BE2C (cell line): Measurements from ENCODE around the gene ASPSCR1.

Experiments used
- DNase-seq: peaks from one replicate; pipeline ENCODE4 v3.0.0-alpha.2; 2020
- H3K27me3 ChIP-seq: fragments of 250-450 bp; sonication (Bioruptor Pico); 2 replicates; pipeline ENCODE4 v1.5.1; 2020; ENCODE audit warnings: mild to moderate bottlenecking
- H3K36me3 ChIP-seq: fragments of 250-450 bp; sonication (Bioruptor Pico); 2 replicates; pipeline ENCODE4 v1.5.1; 2020; ENCODE audit warnings: mild to moderate bottlenecking
- H3K4me1 ChIP-seq: fragments of 250-450 bp; sonication (Bioruptor Pico); 2 replicates; pipeline ENCODE4 v1.5.1; 2020
- H3K4me3 ChIP-seq: 2 replicates; pipeline ENCODE4 v1.5.1; 2011; ENCODE audit warnings: low read depth, low read length
- H3K9me3 ChIP-seq: fragments of 250-450 bp; sonication (Bioruptor Pico); 2 replicates; pipeline ENCODE4 v1.5.1; 2020
- CTCF ChIP-seq: IDR thresholded peaks from 2 replicates; pipeline ENCODE4 v1.5.1; 2012; ENCODE audit warnings: mild to moderate bottlenecking, low read depth, low read length

The ASPSCR1 gene

GRCh38 chr17:81959362-81960129 is 17.9 kb upstream of the ASPSCR1 start:
- Histone ChIP-seq H3K4me1 (peaks cover 7% of the 10 kb centered on the region), H3K4me3 (peak overlapping the region; percentile 49), H3K27me3 (peaks cover 22% of the 10 kb centered on the region), H3K36me3 (no peaks in the 10 kb centered on the region), H3K9me3 (no peaks in the 10 kb centered on the region)
- peak; percentile 82 for DNase-seq
- peak; percentile 42 for TF ChIP-seq CTCF

GRCh38 chr17:81960130-81960958 is 17.1 kb upstream of the ASPSCR1 start:
- H3K4me3 ChIP-seq = peak overlapping the region; percentile 19

DNA sequence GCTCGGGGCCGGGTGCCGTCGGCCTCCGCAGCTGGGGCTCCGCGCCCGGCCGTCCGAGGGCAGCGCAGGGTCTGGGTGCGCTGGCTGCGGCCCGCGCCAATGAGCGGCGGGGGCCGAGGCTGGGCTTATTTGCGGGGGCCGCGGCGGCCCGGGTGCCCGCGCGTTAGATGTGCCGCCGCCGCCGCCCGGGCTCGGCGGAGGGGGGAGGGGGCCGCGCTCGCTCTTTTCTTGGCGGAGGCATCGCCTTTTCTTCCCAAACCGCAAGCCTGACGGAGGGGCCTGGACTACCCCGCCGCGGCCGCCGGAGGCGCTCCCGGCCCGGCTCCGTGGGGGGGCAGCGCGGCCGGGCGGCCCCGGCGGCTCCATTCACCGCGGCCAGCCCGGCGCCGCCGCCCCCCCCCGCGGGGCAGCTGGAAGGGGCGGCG is 16.3 kb upstream of the ASPSCR1 start, which contains the start of gene NOTUM:
Gene NOTUM, minus strand, starts transcription at position 101 of the 425 bp plus-strand sequence. CDS start 278 bp downstream, outside the sequence.
- Histone ChIP-seq H3K36me3 (no peaks in the 10 kb centered on the region), H3K4me3 (peak within 1 kb of the TSS; percentile 19), H3K4me1 (peaks cover 9% of the 10 kb centered on the region), H3K9me3 (no peaks in the 10 kb centered on the region), H3K27me3 (peaks cover 22% of the 10 kb centered on the region)
- no peak; the same call in 1 of the 2 replicates for TF ChIP-seq CTCF
- DNase-seq = peak; percentile 53

More at GRCh38 chr17:81960130-81960958, 17.1 kb upstream of the ASPSCR1 start:
- peaks cover 7% of the 10 kb centered on the region for H3K4me1 ChIP-seq
- no peak for TF ChIP-seq CTCF
- no peaks in the 10 kb centered on the region for H3K9me3 ChIP-seq
- H3K36me3 ChIP-seq = no peaks in the 10 kb centered on the region
- no peak for DNase-seq
- peaks cover 22% of the 10 kb centered on the region for H3K27me3 ChIP-seq

DNA sequence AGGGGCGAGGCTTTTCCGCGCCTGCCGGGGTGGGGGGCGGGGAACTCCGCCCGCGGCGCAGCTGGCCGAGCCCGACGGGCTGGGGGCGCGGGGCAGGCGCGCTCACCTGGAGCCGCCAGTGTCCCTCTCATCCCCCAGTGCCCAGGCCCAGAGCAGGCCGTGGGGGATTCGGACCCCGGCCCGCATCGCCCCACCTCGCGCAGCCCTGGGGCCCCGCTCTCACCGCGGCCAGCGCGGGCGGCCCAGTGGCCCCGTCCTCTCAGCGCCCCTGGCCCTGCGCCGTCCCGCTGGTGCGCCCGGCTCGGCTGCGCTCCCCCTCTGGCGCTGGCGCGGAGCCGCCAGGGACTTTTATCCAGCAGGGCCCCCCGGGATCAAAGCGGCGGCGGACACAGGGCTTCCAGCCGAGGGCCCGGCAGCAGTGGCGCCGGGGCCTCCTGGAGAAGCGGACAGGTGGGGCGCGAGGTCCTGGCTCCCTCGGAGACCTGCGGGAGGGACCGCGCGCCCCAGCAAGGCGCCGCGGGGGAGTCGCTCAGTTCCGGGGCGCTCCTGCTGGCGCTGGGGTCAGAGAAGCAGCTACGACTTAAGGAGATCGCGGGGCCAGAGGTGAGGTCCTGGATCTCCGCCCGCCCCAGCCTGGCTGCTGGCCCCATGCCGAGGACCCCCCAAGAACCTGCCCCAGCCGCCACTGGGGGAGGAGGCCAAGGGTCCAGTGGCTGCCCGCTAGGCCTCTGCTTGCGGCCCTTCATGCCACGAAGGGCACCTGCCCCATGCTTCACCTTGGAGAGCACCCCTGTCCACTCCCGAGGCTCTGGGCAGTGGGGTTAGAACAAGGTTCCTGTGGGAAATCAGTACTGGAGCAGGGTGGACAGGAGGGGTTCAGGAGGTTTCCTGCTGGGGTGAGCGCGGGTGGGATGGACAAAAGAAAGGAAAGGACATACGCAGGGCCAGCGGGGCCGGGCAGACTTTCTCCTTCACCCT is 15.6 kb upstream of the ASPSCR1 start:
- TF ChIP-seq CTCF = no peak
- no peak for DNase-seq
- Histone ChIP-seq H3K4me3 (no peak overlapping the region), H3K36me3 (no peaks in the 10 kb centered on the region), H3K9me3 (no peaks in the 10 kb centered on the region), H3K27me3 (peaks cover 22% of the 10 kb centered on the region), H3K4me1 (peaks cover 12% of the 10 kb centered on the region)

DNA sequence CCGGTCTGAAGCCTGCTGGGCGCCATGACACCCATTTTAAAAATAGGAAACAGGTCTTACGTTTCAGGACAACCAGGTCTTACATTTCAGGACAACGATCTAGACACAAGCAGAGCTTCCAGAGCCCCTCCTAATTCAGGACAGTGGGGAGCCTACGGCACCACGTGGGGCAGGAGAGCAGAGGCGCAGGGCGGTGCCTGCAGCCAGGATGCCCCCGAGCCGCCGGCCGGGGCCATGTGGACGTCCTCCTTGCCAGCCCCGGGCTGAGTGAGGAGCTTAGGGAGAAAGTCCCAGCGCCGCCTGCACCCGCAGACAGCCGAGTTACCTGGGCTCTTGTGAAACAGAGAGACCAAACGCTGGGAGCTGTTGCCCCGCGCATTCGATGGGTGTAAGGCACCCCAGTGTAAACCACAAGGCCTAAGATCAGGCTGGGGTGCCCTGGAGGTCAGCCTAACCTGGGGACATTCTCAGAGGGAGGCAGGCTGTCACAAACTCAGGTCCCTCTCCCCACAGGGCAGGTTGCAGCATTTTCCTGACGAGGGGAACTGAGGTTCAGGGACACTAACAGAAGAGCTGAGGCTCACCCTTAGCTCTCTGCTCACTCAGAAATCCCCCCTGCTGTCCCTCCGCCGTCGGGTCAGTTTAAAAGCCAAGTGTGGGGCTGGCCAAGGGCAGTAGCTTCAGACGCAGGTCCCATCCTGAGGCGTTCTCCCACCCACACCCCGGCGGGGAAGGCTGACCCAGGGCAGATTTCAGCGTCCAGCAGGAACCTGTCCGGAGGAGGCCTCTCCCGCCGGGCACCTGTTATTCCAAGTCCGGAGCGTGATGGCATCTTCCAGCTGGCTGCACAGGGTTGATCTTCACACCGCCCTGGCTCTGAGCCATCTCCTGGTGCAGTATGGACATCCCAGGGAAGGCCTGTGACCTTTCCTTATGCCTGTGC is 14.7 kb upstream of the ASPSCR1 start:
- Histone ChIP-seq H3K27me3 (peaks cover 22% of the 10 kb centered on the region), H3K4me1 (peaks cover 16% of the 10 kb centered on the region), H3K36me3 (no peaks in the 10 kb centered on the region), H3K9me3 (no peaks in the 10 kb centered on the region), H3K4me3 (no peak overlapping the region)
- DNase-seq = no peak
- no peak for TF ChIP-seq CTCF
